AML-193 (cell line): ENCODE measurements around the gene GNPAT.
"Not testable (repeated sequence)": the region's sequence is repeated elsewhere in the genome, so short reads cannot be mapped to it uniquely, and the experiment has no call there.

Source experiments
- DNase-seq, 2 experiments: peaks; one replicate each; lab custom pipeline; 2025; lab: John Stamatoyannopoulos, UW

GNPAT gene

DNA sequence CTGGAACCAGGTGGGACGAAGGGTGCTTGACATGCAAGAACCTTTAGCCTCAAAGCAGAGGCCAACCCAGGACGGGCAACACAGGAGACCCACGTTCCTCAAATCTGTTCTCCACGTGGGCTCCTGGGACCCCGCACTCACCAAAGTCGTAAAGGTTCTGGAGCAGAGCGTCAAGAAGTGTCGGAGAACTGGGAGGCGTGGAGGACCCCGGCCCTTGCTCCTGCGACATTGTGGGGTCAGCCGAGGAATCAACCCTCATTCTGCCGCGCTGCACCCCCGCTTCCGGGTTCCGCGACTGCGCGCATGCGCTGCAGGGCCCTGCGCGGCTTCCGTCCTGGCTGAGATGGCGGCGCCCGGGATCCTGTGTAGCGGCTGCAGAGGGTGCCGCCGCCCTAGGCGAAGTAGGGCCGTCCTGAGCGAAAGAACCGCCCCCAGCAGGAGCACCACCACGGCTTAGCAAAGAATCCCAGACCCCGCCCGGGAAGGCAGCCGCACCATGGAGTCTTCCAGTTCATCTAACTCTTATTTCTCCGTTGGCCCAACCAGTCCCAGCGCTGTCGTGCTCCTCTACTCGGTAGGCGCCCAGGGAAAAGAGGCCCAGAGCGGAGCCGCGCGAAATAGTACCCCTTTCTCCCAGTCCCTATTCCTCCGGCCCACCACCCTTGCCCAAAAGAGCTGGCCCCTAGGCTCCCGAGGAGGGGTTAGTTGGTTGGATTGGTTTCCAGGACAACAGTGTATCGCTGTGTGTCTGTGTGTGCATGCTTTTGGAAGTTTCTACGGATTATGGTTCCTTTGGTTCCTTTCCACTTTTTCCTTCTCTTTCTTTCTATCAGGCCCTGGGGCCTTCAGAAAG lies at the start of gene GNPAT:
Gene GNPAT, plus strand, starts transcription at position 330 of the 853 bp plus-strand sequence. Its CDS starts 167 bp downstream, at position 497.
- peak; percentile 61 to 72 for DNase-seq

GRCh38 chr1:231192620-231193163 lies 48.3 kb upstream of the GNPAT start:
- no peak for DNase-seq

DNA sequence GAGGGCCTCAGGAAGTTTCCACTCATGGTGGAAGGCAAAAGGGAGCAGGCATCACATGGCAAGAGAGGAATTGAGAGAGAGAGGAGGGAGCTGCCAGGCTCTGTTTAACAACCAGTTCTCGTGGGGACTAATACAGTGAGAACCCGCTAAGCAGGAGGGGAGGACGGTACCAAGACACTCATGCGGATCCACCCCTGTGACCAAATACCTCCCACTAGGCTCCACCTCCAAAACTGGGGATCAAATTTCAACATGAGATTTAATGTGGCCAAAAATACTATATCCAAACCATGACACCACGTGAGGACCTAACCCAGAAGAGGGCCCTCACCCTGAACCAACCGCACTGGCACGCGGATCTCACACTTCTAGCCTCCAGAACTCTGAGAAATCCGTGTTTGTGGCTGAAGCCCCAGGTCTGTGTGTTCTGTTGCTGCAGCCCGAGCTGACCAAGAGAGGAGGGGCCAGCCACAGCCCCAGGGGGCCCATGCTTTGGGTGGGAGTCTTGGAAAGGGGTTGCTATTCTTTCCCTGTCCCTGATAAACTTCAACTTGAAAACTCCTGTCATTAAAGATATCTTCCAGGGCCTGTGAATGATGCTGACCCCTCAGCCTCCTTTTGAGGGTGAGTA lies 47.2 kb upstream of the GNPAT start:
- DNase-seq = no peak

DNA sequence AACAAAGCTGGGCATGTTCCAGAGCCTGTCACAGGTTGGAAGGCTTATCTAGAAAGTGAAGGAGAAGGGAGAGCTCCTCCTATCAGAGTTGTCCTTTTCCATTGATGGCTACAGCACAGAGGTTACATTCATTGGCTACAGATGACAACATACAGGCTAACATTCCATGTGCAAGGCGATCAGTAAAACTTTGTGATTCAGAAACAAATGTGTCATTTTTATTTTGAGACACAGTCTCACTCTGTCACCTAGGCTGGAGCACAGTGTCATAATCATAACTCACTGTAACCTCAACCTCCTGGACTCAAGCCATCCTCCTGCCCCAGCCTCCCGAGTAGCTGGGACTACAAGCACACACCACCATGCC lies 46.6 kb upstream of the GNPAT start:
- DNase-seq = no peak

- DNase-seq = no peak
These were observed 46.0 kb upstream of the GNPAT start for GRCh38 chr1:231194843-231195516.

- DNase-seq = no peak
These were observed 44.7 kb upstream of the GNPAT start for GRCh38 chr1:231196307-231196706.

- no peak for DNase-seq
These were observed 44.3 kb upstream of the GNPAT start for GRCh38 chr1:231196728-231197127.

- DNase-seq = no peak
These were observed 41.1 kb upstream of the GNPAT start for GRCh38 chr1:231199868-231200267.

DNA sequence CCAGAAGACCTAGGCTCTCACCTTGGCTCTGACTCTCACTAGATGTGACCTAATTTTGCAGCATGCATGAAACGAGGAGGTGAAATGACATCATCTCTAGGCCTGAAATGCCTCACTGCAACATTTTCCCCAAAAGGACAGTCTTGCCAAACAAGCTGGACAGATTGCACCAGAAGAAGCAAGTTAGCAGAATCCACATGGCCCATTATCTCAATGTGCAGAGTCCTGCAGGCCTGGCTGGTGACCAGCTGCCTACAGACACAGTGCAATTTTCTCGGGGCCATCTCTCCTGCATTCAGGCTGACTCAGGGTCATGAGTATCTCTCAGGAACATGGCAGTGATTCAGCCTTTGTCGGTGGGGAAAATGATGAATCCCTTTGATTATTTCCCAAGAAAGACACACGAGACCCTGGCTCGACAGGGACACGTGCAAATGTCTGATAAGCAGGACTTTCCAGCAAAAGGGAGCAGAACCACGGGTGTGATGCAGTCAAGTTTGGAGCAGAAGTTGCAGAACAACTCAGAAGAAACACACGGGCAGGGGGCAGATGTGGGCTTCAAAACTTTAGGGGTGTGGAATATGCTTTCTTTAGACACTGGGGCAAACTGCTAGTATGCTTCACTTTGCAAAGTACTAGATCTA lies 40.5 kb upstream of the GNPAT start:
- no peak for DNase-seq

GRCh38 chr1:231201375-231201978 lies 39.5 kb upstream of the GNPAT start:
- no peak for DNase-seq

DNA sequence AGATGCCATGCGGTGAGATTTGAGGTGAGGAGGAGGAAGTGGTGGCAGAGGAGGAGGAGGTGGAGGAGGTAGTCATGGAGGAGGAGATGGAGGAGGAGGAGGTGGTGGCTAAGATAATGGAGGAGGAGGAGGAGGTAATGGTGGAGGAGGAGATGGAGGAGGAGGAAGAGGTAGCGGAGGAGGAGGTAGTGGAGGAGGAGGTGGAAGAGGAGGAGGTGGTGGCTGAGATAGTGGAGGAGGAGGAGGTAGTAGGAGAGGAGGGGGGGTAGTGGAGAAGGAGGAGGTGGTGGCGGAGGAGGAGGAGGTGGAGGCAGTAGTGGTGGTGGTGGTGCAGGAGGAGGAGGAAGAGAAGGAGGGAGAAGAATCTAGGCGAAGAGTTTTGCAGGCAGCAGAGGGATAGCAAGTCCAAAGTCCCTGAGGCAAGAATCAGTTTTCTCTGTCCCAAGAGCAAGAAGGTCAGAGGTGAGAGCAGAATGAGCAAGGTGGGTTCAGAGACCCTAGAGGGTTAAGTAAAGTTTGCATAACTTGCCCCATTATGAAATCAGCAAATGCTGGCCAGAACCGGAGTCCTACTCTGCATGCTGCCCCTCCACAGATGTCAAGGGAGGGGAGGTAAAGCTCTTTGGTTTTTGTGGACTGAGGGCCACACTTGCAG lies 38.9 kb upstream of the GNPAT start:
- peak; percentile 34 to 50 for DNase-seq

DNA sequence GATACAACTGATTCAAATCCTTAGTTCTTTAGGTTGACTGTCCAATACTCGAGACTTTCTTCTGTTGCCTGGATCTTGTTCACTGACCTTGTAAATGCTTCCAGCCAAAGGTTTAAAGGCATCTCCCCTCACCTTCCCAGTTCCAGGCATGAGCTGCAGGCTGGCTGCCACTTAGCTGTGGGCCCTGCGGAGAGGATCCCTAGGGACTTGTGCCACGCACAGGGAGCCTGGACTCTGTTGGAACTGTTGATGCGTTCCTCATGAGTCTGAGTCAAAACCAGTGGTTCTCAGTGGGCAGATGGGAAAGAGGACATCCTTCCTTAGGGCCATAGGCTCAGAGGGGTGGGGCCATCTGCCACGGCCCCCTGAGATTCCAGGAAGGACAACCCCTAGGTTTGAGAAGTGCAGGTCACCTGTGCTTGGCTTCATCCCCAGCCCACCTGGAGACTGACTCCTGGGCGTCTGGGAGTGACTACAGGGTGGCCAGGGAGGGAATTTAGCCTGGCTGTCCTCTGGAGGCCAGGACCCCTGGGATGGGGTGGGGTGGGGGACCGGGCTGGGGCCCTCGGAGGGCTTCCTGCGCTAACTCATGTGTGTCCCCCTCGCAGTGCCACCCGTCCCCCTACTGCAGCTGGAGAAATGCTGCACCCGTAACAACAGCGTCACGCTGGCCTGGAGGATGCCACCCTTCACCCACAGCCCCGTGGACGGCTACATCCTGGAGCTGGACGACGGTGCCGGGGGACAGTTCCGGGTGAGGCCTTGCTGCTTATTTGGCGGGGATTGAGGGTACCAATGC lies 37.6 kb upstream of the GNPAT start:
- no peak for DNase-seq

DNA sequence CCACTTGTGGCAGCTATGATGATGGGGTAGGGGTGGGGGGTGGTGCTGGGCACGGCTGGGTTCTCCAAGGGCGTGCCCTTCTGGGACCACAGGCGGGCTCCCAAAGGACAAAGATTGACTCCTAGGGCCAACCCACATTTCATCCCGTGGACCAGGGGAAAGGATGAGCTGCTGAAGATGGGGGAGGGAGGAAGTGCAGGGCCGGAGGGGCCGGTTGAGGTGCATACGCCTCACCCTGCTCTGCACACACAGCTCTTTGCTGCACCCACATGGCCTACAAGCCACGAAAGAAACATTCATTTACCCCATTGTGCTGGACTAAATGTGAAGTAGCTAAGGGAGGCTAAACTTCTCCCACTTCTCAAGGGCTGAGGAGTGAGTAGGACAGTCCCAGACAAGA lies 34.2 kb upstream of the GNPAT start:
- DNase-seq = no peak

DNA sequence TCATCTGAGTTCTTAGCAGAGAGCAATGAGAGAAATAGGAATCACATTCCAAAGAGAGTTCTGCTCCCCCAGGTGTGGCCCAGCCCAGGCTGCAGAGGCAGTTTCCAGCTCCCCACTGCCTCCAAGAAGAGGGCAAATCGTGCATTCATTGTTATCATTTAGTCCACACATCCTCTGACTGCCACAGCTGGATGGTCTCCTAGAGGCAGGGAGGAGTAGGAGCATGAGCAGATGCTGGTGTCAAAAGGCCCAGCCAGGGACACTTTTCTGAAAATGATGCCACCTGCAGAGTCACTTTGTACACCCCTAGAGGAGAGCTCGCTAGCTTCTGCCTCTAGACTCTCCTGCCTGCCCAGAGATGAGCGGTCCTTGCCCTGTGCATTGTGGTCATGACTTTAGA lies 33.6 kb upstream of the GNPAT start:
- DNase-seq = no peak

GRCh38 chr1:231208980-231209379 lies 32.0 kb upstream of the GNPAT start:
- DNase-seq = no peak

GRCh38 chr1:231209531-231209930 lies 31.5 kb upstream of the GNPAT start:
- no peak for DNase-seq

- no peak for DNase-seq
These were observed 30.9 kb upstream of the GNPAT start for GRCh38 chr1:231210126-231210525.

- peak; percentile 32 to 44 for DNase-seq
These were observed 29.8 kb upstream of the GNPAT start for GRCh38 chr1:231211005-231211857.

GRCh38 chr1:231212301-231212700 lies 28.7 kb upstream of the GNPAT start:
- not testable (repeated sequence) for DNase-seq
